Measurements from ENCODE around the gene DAG1.

The DAG1 gene

GRCh38 chr3:49500205-49500731, 30.2 kb downstream of the DAG1 start:
- Histone ChIP-seq H3K4me1 (ENCODE audit: control insufficient read depth in 1 of 2, insufficient read depth in 2 of 2, low read length in 2 of 2) (peaks cover 5% of the 10 kb centered on the region in 2 donors), H3K4me3 (ENCODE audit: low read depth in 1 of 2, low read length in 2 of 2) (no peak overlapping the region), H3K27me3 (ENCODE audit: low read depth, low read length) (no peaks in the 10 kb centered on the region), H3K36me3 (ENCODE audit: control insufficient read depth in 1 of 2, insufficient read depth in 2 of 2, low read length in 2 of 2) (peaks cover 0 to 6% of the 10 kb centered on the region in 2 donors), H3K27ac (ENCODE audit: low read length) (peak overlapping the region; percentile 83), H3K9me3 (ENCODE audit: control insufficient read depth in 1 of 2, low read length in 2 of 2) (no peaks in the 10 kb centered on the region)

- peaks cover 0 to 6% of the 10 kb centered on the region in 2 donors for H3K36me3 ChIP-seq (ENCODE audit: control insufficient read depth in 1 of 2, insufficient read depth in 2 of 2, low read length in 2 of 2)
- no peaks in the 10 kb centered on the region for H3K27me3 ChIP-seq (ENCODE audit: low read depth, low read length)
- H3K4me3 ChIP-seq (ENCODE audit: low read depth in 1 of 2, low read length in 2 of 2), result no peak overlapping the region
- H3K9me3 ChIP-seq (ENCODE audit: control insufficient read depth in 1 of 2, low read length in 2 of 2), result no peaks in the 10 kb centered on the region
- H3K27ac ChIP-seq (ENCODE audit: low read length), result peak overlapping the region; percentile 83
- H3K4me1 ChIP-seq (ENCODE audit: control insufficient read depth in 1 of 2, insufficient read depth in 2 of 2, low read length in 2 of 2), result peaks cover 5% of the 10 kb centered on the region in 2 donors
Observed at GRCh38 chr3:49500732-49501609, 30.9 kb downstream of the DAG1 start.

GRCh38 chr3:49501842-49502241, 31.8 kb downstream of the DAG1 start:
- Histone ChIP-seq H3K9me3 (ENCODE audit: control insufficient read depth in 1 of 2, low read length in 2 of 2) (no peaks in the 10 kb centered on the region), H3K36me3 (ENCODE audit: control insufficient read depth in 1 of 2, insufficient read depth in 2 of 2, low read length in 2 of 2) (peaks cover 0 to 6% of the 10 kb centered on the region in 2 donors), H3K27ac (ENCODE audit: low read length) (no peak overlapping the region), H3K27me3 (ENCODE audit: low read depth, low read length) (no peaks in the 10 kb centered on the region), H3K4me3 (ENCODE audit: low read depth in 1 of 2, low read length in 2 of 2) (no peak overlapping the region), H3K4me1 (ENCODE audit: control insufficient read depth in 1 of 2, insufficient read depth in 2 of 2, low read length in 2 of 2) (peaks cover 5% of the 10 kb centered on the region in 2 donors)

- H3K4me1 ChIP-seq (ENCODE audit: control insufficient read depth in 1 of 2, insufficient read depth in 2 of 2, low read length in 2 of 2), result no peaks in the 10 kb centered on the region
- peaks cover 14 to 15% of the 10 kb centered on the region in 2 donors for H3K36me3 ChIP-seq (ENCODE audit: control insufficient read depth in 1 of 2, insufficient read depth in 2 of 2, low read length in 2 of 2)
- H3K4me3 ChIP-seq (ENCODE audit: low read depth in 1 of 2, low read length in 2 of 2), result no peak overlapping the region
- H3K9me3 ChIP-seq (ENCODE audit: control insufficient read depth in 1 of 2, low read length in 2 of 2), result no peaks in the 10 kb centered on the region
- H3K27me3 ChIP-seq (ENCODE audit: low read depth, low read length), result no peaks in the 10 kb centered on the region
- H3K27ac ChIP-seq (ENCODE audit: low read length), result no peak overlapping the region
Observed at GRCh38 chr3:49506906-49507305, 36.8 kb downstream of the DAG1 start.

GRCh38 chr3:49509028-49509561, 39.0 kb downstream of the DAG1 start:
- no peaks in the 10 kb centered on the region for H3K27me3 ChIP-seq (ENCODE audit: low read depth, low read length)

GRCh38 chr3:49511639-49512038, 41.6 kb downstream of the DAG1 start:
- no peaks in the 10 kb centered on the region for H3K9me3 ChIP-seq (ENCODE audit: control insufficient read depth in 1 of 2, low read length in 2 of 2)
- no peak overlapping the region for H3K4me3 ChIP-seq (ENCODE audit: low read depth in 1 of 2, low read length in 2 of 2)
- no peak overlapping the region for H3K27ac ChIP-seq (ENCODE audit: low read length)
- no peaks in the 10 kb centered on the region for H3K27me3 ChIP-seq (ENCODE audit: low read depth, low read length)
- H3K36me3 ChIP-seq (ENCODE audit: control insufficient read depth in 1 of 2, insufficient read depth in 2 of 2, low read length in 2 of 2), result peaks cover 15 to 29% of the 10 kb centered on the region in 2 donors
- H3K4me1 ChIP-seq (ENCODE audit: control insufficient read depth in 1 of 2, insufficient read depth in 2 of 2, low read length in 2 of 2), result no peaks in the 10 kb centered on the region

More at GRCh38 chr3:49509028-49509561, 39.0 kb downstream of the DAG1 start:
- H3K4me3 ChIP-seq (ENCODE audit: low read depth in 1 of 2, low read length in 2 of 2), result no peak overlapping the region
- no peak overlapping the region for H3K27ac ChIP-seq (ENCODE audit: low read length)
- no peaks in the 10 kb centered on the region for H3K4me1 ChIP-seq (ENCODE audit: control insufficient read depth in 1 of 2, insufficient read depth in 2 of 2, low read length in 2 of 2)
- H3K9me3 ChIP-seq (ENCODE audit: control insufficient read depth in 1 of 2, low read length in 2 of 2), result no peaks in the 10 kb centered on the region
- H3K36me3 ChIP-seq (ENCODE audit: control insufficient read depth in 1 of 2, insufficient read depth in 2 of 2, low read length in 2 of 2), result peaks cover 15 to 19% of the 10 kb centered on the region in 2 donors

- H3K9me3 ChIP-seq (ENCODE audit: control insufficient read depth in 1 of 2, low read length in 2 of 2), result no peaks in the 10 kb centered on the region
- H3K27me3 ChIP-seq (ENCODE audit: low read depth, low read length), result no peaks in the 10 kb centered on the region
- H3K4me3 ChIP-seq (ENCODE audit: low read depth in 1 of 2, low read length in 2 of 2), result no peak overlapping the region
- H3K27ac ChIP-seq (ENCODE audit: low read length), result no peak overlapping the region
- peaks cover 23 to 36% of the 10 kb centered on the region in 2 donors for H3K36me3 ChIP-seq (ENCODE audit: control insufficient read depth in 1 of 2, insufficient read depth in 2 of 2, low read length in 2 of 2)
- H3K4me1 ChIP-seq (ENCODE audit: control insufficient read depth in 1 of 2, insufficient read depth in 2 of 2, low read length in 2 of 2), result no peaks in the 10 kb centered on the region
Observed at GRCh38 chr3:49512781-49513355, 42.8 kb downstream of the DAG1 start.

- Histone ChIP-seq H3K9me3 (ENCODE audit: control insufficient read depth in 1 of 2, low read length in 2 of 2) (no peaks in the 10 kb centered on the region), H3K27me3 (ENCODE audit: low read depth, low read length) (no peaks in the 10 kb centered on the region), H3K36me3 (ENCODE audit: control insufficient read depth in 1 of 2, insufficient read depth in 2 of 2, low read length in 2 of 2) (peaks cover 24 to 44% of the 10 kb centered on the region in 2 donors), H3K4me3 (ENCODE audit: low read depth in 1 of 2, low read length in 2 of 2) (no peak overlapping the region), H3K27ac (ENCODE audit: low read length) (no peak overlapping the region), H3K4me1 (ENCODE audit: control insufficient read depth in 1 of 2, insufficient read depth in 2 of 2, low read length in 2 of 2) (no peaks in the 10 kb centered on the region)
Observed at GRCh38 chr3:49513494-49514124, 43.5 kb downstream of the DAG1 start.

GRCh38 chr3:49518016-49518415, 47.9 kb downstream of the DAG1 start:
- H3K4me3 ChIP-seq (ENCODE audit: low read depth in 1 of 2, low read length in 2 of 2), result no peak overlapping the region
- H3K4me1 ChIP-seq (ENCODE audit: control insufficient read depth in 1 of 2, insufficient read depth in 2 of 2, low read length in 2 of 2), result peaks cover 7 to 9% of the 10 kb centered on the region in 2 donors
- H3K9me3 ChIP-seq (ENCODE audit: control insufficient read depth in 1 of 2, low read length in 2 of 2), result no peaks in the 10 kb centered on the region
- peaks cover 8 to 38% of the 10 kb centered on the region in 2 donors for H3K36me3 ChIP-seq (ENCODE audit: control insufficient read depth in 1 of 2, insufficient read depth in 2 of 2, low read length in 2 of 2)
- no peak overlapping the region for H3K27ac ChIP-seq (ENCODE audit: low read length)
- no peaks in the 10 kb centered on the region for H3K27me3 ChIP-seq (ENCODE audit: low read depth, low read length)

GRCh38 chr3:49518441-49518840, 48.4 kb downstream of the DAG1 start:
- Histone ChIP-seq H3K4me1 (ENCODE audit: control insufficient read depth in 1 of 2, insufficient read depth in 2 of 2, low read length in 2 of 2) (peaks cover 7 to 9% of the 10 kb centered on the region in 2 donors), H3K27me3 (ENCODE audit: low read depth, low read length) (no peaks in the 10 kb centered on the region), H3K27ac (ENCODE audit: low read length) (no peak overlapping the region), H3K4me3 (ENCODE audit: low read depth in 1 of 2, low read length in 2 of 2) (no peak overlapping the region), H3K9me3 (ENCODE audit: control insufficient read depth in 1 of 2, low read length in 2 of 2) (no peaks in the 10 kb centered on the region), H3K36me3 (ENCODE audit: control insufficient read depth in 1 of 2, insufficient read depth in 2 of 2, low read length in 2 of 2) (peaks cover 8 to 37% of the 10 kb centered on the region in 2 donors)

GRCh38 chr3:49519296-49519695, 49.2 kb downstream of the DAG1 start:
- Histone ChIP-seq H3K4me1 (ENCODE audit: control insufficient read depth in 1 of 2, insufficient read depth in 2 of 2, low read length in 2 of 2) (peaks cover 7 to 9% of the 10 kb centered on the region in 2 donors), H3K9me3 (ENCODE audit: control insufficient read depth in 1 of 2, low read length in 2 of 2) (no peaks in the 10 kb centered on the region), H3K4me3 (ENCODE audit: low read depth in 1 of 2, low read length in 2 of 2) (no peak overlapping the region), H3K27me3 (ENCODE audit: low read depth, low read length) (no peaks in the 10 kb centered on the region), H3K27ac (ENCODE audit: low read length) (no peak overlapping the region), H3K36me3 (ENCODE audit: control insufficient read depth in 1 of 2, insufficient read depth in 2 of 2, low read length in 2 of 2) (peaks cover 8 to 37% of the 10 kb centered on the region in 2 donors)
